PC-3 (cell line): ENCODE data around the gene CYP46A1. TPM values are rescaled to one million over a fixed set of nuclear protein-coding genes. Genes with fewer than 3 reads are reported as not detected.

Experiments
- ATAC-seq: fragments of 200-7000 bp; cut with Tn5 transposase; 2 replicates; pipeline ENCODE4 v1.9.1; 2020; ENCODE audit warnings: mild to moderate bottlenecking, moderate library complexity
- BruUV-seq: library from RNA; stranded (reverse); fragments of 400-500 nt; replicated peaks from 2 replicates; lab custom pipeline; 2021; lab: Mats Ljungman, UMichigan
- CTCF ChIA-PET: fragments of 300-600 bp; sonication (Branson Sonifier 250); formaldehyde crosslinking; loops from one replicate; lab custom pipeline; 2022; ENCODE audit warnings: antibody characterized with exemption; lab: Charles Lee
- POLR2A ChIA-PET: fragments of 300-600 bp; sonication (Branson Sonifier 250); formaldehyde crosslinking; loops from one replicate; lab custom pipeline; 2022; ENCODE audit warnings: antibody characterized with exemption; ENCODE audit not compliant: unreplicated experiment; lab: Charles Lee
- DNase-seq: peaks from one replicate; pipeline ENCODE4 v3.0.0-alpha.2; 2015
- H2AFZ ChIP-seq: fragments of 300-600 bp; sonication (generic); 2 replicates; pipeline ENCODE4 v1.6.0; 2016; ENCODE audit warnings: antibody characterized with exemption, low read length
- H3F3A ChIP-seq: fragments of 300-600 bp; sonication (generic); one replicate; pipeline ENCODE4 v1.6.0; 2017; ENCODE audit warnings: antibody characterized with exemption, low read length, control low read depth, mild to moderate bottlenecking; ENCODE audit not compliant: unreplicated experiment
- H3K27ac ChIP-seq: fragments of 300-600 bp; sonication (generic); 2 replicates; pipeline ENCODE4 v1.5.1; 2016; ENCODE audit warnings: mild to moderate bottlenecking, low read length
- H3K27me3 ChIP-seq: fragments of 300-600 bp; sonication (generic); 2 replicates; pipeline ENCODE4 v1.6.1; 2016; ENCODE audit warnings: low read length, mixed read lengths
- H3K36me3 ChIP-seq: fragments of 300-600 bp; sonication (generic); 2 replicates; pipeline ENCODE4 v1.6.1; 2016; ENCODE audit warnings: low read depth, mixed run types, low read length, mixed read lengths
- H3K4me1 ChIP-seq: fragments of 300-600 bp; sonication (generic); 2 replicates; pipeline ENCODE4 v1.5.1; 2016; ENCODE audit warnings: low read length; ENCODE audit not compliant: insufficient read depth
- H3K4me2 ChIP-seq: fragments of 300-600 bp; sonication (generic); 2 replicates; pipeline ENCODE4 v1.6.0; 2016; ENCODE audit warnings: low read length
- H3K4me3 ChIP-seq: fragments of 300-600 bp; sonication (generic); 2 replicates; pipeline ENCODE4 v1.5.1; 2016; ENCODE audit warnings: mild to moderate bottlenecking, low read length, mixed read lengths
- H3K79me2 ChIP-seq: fragments of 300-600 bp; sonication (generic); 2 replicates; pipeline ENCODE4 v1.6.1; 2017; ENCODE audit warnings: low read length, mixed read lengths
- H3K9ac ChIP-seq: fragments of 300-600 bp; sonication (generic); 2 replicates; pipeline ENCODE4 v1.6.0; 2016; ENCODE audit warnings: mild to moderate bottlenecking, low read length
- H3K9me2 ChIP-seq: fragments of 300-600 bp; sonication (generic); replicated peaks from 2 replicates; pipeline ENCODE4 v1.6.1; 2016; ENCODE audit warnings: mixed run types, low read length, mixed read lengths
- H3K9me3 ChIP-seq: fragments of 300-600 bp; sonication (generic); 2 replicates; pipeline ENCODE4 v1.6.1; 2016; ENCODE audit warnings: low read length, mixed read lengths
- H4K20me1 ChIP-seq: fragments of 300-600 bp; sonication (generic); 2 replicates; pipeline ENCODE4 v1.6.1; 2016; ENCODE audit warnings: low read length, mixed read lengths
- CTCF ChIP-seq: fragments of 300-600 bp; sonication (generic); conservative IDR thresholded peaks from 2 replicates; pipeline ENCODE4 v1.5.1; 2017; ENCODE audit warnings: antibody characterized with exemption, low read depth, mild to moderate bottlenecking, low read length
- EZH2 ChIP-seq: fragments of 300-600 bp; sonication (generic); IDR thresholded peaks from one replicate; pipeline ENCODE4 v1.6.1; 2017; ENCODE audit warnings: antibody characterized with exemption, mild to moderate bottlenecking, low read length; ENCODE audit not compliant: unreplicated experiment
- EZH2phosphoT487 ChIP-seq: fragments of 300-600 bp; sonication (generic); IDR thresholded peaks from 2 replicates; pipeline ENCODE4 v1.6.1; 2018; ENCODE audit warnings: mild to moderate bottlenecking, antibody characterized with exemption, low read length, borderline replicate concordance
- intact Hi-C: fragments of 100-400 bp; cut with micrococcal nuclease; formaldehyde crosslinking; loops from 2 replicates; pipeline ENCODE4 v1.9.0; 2023
- total RNA-seq: library from RNA; depleted of rRNA; stranded (reverse); fragments of >200 nt; gene quantifications from 2 replicates; pipeline ENCODE4 v1.2.3, GENCODE V29; 2014

The CYP46A1 gene
- total RNA-seq, 1 experiment from 2014 or later, result 1.2 TPM

GRCh38 chr14:99731547-99732435 lies 47.7 kb downstream of the CYP46A1 start:
- ChIA-PET POLR2A (no interaction called here), CTCF (no interaction called here)
- Histone ChIP-seq H3K9ac (no peak overlapping the region), H4K20me1 (no peaks in the 10 kb centered on the region), H3K4me1 (peaks cover under 1% of the 10 kb centered on the region), H3K9me3 (no peaks in the 10 kb centered on the region), H3K27me3 (no peaks in the 10 kb centered on the region), H3K4me2 (no peak overlapping the region), H3K79me2 (no peaks in the 10 kb centered on the region), H3K27ac (no peak overlapping the region), H3K9me2 (no peaks in the 10 kb centered on the region), H2AFZ (no peak overlapping the region), H3K4me3 (no peak overlapping the region), H3F3A (no peaks in the 10 kb centered on the region), H3K36me3 (no peaks in the 10 kb centered on the region)
- intact Hi-C loops, result loop anchor here (2.0 kb wide), 2 partner anchors 25 to 63 kb away; no protein-coding TSS in a partner anchor
- TF ChIP-seq EZH2phosphoT487 (no peak), EZH2 (no peak), CTCF (no peak)
- no peak for ATAC-seq
- DNase-seq, result no peak
- BruUV-seq, result no TSS peak

- Histone ChIP-seq H4K20me1 (no peaks in the 10 kb centered on the region), H3K9ac (no peak overlapping the region), H2AFZ (no peak overlapping the region), H3K4me1 (peaks cover 7% of the 10 kb centered on the region), H3K27me3 (no peaks in the 10 kb centered on the region), H3K4me2 (no peak overlapping the region), H3K4me3 (no peak overlapping the region), H3K9me2 (no peaks in the 10 kb centered on the region), H3F3A (no peaks in the 10 kb centered on the region), H3K27ac (no peak overlapping the region), H3K9me3 (no peaks in the 10 kb centered on the region), H3K36me3 (no peaks in the 10 kb centered on the region), H3K79me2 (no peaks in the 10 kb centered on the region)
- ChIA-PET POLR2A (no interaction called here), CTCF (no interaction called here)
- intact Hi-C loops, result no loop called here
- BruUV-seq, result no TSS peak
- TF ChIP-seq EZH2 (no peak), EZH2phosphoT487 (no peak), CTCF (no peak)
- DNase-seq (no peak), ATAC-seq (no peak)
These were observed 48.5 kb downstream of the CYP46A1 start for GRCh38 chr14:99732436-99733210.

- no peak overlapping the region for H2AFZ ChIP-seq
- ChIA-PET CTCF (no interaction called here), POLR2A (no interaction called here)
- H3F3A ChIP-seq, result no peaks in the 10 kb centered on the region
- no peak overlapping the region for H3K4me2 ChIP-seq
- H3K36me3 ChIP-seq, result no peaks in the 10 kb centered on the region
- no peak for TF ChIP-seq EZH2phosphoT487
- TF ChIP-seq CTCF, result no peak
- no peak for TF ChIP-seq EZH2
- H3K4me3 ChIP-seq, result no peak overlapping the region
- intact Hi-C loops, result no loop called here
- no peaks in the 10 kb centered on the region for H4K20me1 ChIP-seq
- H3K27me3 ChIP-seq, result no peaks in the 10 kb centered on the region
- no peaks in the 10 kb centered on the region for H3K9me2 ChIP-seq
- H3K27ac ChIP-seq, result no peak overlapping the region
- DNase-seq (no peak), ATAC-seq (no peak)
- H3K79me2 ChIP-seq, result no peaks in the 10 kb centered on the region
- BruUV-seq, result no TSS peak
- no peak overlapping the region for H3K9ac ChIP-seq
- H3K4me1 ChIP-seq, result peaks cover 12% of the 10 kb centered on the region
- H3K9me3 ChIP-seq, result no peaks in the 10 kb centered on the region
These were observed 49.1 kb downstream of the CYP46A1 start for GRCh38 chr14:99733211-99733539.
